Endometrial microvascular endothelial cells (primary cell): ENCODE measurements around the gene THAP12. TPM values are rescaled to one million over a fixed set of nuclear protein-coding genes. Genes with fewer than 3 reads are reported as not detected.

Experiments
- in situ Hi-C: cut with HindIII; loops from 2 replicates; pipeline ENCODE4 v1.10.0; 2017; ENCODE audit warnings: low sequenced_read_pairs, low pct_unique_long_range_greater_than_20kb; ENCODE audit errors: inconsistent ontology term
- total RNA-seq: library from RNA; depleted of rRNA; stranded (reverse); fragments of >200 nt; gene quantifications from one replicate; pipeline ENCODE4 v1.2.3, GENCODE V29; 2015; ENCODE audit errors: inconsistent ontology term

The THAP12 gene
- total RNA-seq, 1 donor from 2014 or later = 30.8 TPM

GRCh38 chr11:76382209-76382608 is 1.3 kb upstream of the THAP12 start:
- in situ Hi-C loops = loop anchor here (10.0 kb wide), 1 partner anchor 63 kb away; the partner anchor contains the start of gene EMSY

GRCh38 chr11:76380159-76380976 is 564 bp downstream of the THAP12 start:
- in situ Hi-C loops = loop anchor here (10.0 kb wide), 1 partner anchor 64 kb away; the partner anchor contains the start of gene EMSY

- in situ Hi-C loops = loop anchor here (10.0 kb wide), 1 partner anchor 65 kb away; the partner anchor contains the start of gene EMSY
These were observed 1.1 kb downstream of the THAP12 start for GRCh38 chr11:76379807-76380158.

- in situ Hi-C loops = no loop called here
These were observed 4.0 kb downstream of the THAP12 start for GRCh38 chr11:76376746-76377558.

DNA sequence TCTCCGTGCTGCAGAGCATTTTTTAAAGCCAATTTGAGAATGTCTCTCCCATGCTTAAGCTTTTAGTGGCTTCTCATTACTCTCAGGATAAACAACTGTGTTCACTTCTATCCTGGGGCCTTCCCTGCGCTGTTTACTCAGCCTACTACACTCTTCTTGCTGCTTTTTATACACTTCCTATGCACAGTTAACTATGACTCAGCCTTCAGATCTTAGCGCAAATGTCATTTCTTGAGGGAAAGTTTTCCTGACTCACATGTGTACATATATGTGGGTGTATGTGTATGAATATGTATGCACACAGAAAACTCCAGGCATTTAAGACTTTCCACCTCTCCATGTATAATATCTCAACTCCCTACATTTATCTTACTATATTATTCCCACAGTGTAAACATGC is 9.8 kb downstream of the THAP12 start:
- in situ Hi-C loops = no loop called here

DNA sequence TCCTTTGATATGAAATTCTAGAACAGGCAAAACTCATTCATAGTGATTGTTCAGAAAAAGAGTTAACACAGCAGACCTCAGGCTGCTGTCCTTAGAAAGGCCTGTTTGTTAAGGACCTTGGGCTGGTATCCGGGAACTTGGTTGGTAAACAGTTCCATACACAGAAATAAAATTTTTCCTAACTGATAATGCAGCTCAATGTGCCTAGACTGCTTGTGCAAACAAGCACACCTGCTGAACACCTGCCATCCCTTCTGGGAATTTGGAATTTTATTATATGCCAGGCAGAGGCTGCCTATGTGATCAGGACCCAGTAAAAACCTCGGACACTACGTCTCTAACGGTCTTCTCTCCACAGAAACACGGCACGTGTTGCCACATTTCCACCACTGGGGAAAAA is 11.5 kb downstream of the THAP12 start:
- in situ Hi-C loops = no loop called here

DNA sequence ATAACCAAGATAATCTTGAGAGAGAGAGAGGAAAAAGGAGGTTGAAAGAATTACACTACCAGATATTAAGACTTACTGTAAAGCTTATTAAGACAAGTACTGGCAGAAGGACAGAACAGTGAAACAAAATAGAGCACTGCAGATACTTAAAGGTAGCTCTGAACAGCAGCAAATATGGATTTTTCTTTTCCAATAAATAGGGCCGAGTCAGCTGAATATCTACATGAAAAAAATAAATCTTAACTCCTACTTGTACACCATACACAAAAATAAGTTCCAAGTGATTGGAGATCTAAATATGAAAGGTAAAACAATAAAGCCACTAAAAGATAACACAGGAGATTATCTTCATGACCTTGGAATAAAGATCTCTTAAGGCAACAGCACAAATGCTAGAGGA is 12.4 kb downstream of the THAP12 start:
- in situ Hi-C loops = no loop called here

DNA sequence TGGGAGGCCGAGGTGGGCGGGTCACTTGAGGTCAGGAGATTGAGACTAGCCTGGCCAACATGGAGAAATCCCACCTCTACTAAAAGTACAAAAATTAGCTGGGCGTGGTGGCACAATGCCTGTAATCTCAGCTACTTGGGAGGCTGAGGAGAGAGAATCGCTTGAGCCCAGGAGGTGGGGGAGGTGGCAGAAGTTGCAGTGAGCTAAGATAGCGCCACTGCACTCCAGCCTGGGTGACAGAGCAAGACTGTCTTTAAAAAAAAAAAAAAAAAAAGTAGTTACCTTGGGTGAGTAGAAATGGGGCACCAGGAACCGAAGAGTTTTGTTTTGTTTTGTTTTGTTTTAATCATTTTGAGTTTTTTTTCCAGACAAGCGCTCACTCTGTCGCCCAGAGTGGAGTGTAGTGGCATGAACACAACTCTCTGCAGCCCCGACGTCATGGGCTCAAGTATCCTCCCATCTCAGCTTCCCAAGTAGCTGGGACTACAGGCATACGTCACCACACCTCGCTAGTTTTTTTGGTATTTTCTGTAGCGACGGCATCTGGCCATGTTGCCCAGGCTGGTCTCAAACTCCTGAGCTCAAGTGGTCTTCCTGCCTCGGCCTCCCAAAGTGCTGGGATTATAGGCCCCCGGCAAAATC is 15.8 kb downstream of the THAP12 start:
- in situ Hi-C loops = no loop called here

DNA sequence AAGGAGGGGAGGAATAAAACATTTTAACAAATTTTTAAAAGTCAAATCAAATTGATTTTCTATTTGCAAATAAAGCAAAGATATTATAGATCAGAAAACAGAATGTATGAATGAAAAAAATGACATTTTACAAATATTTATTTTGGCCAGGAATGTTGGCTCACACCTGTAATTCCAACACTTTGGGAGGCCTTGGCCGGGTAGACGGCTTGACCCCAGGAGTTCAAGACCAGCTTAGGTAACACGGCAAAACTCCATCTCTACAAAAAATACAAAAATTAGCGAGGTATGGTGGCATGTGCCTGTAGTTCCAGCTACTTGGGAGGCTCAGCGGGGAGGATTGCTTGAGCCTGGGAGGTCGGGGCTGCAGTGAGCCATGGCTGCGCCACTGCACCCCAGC is 18.2 kb downstream of the THAP12 start:
- in situ Hi-C loops = no loop called here

- in situ Hi-C loops = no loop called here
These were observed 19.2 kb downstream of the THAP12 start for GRCh38 chr11:76361776-76362175.

DNA sequence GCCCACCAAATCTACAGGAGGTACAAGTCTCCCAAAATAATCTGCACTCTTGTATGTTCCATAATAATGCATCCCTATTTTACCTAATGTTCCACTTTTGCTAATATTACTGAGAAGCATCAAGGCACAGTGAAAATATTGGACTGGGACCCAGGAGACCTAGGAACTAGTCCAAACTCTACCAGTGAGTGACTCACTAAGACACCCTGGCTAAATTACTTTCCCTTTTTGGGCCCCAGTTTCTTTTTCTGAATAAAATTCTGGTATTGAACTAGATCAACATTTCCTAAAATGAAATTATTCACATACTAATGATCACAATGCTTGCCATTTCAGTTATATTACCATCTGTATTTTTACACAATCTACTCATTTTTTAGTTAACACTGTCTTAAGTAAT is 19.6 kb downstream of the THAP12 start:
- in situ Hi-C loops = no loop called here

GRCh38 chr11:76355172-76355571 is 25.8 kb downstream of the THAP12 start:
- in situ Hi-C loops = no loop called here

DNA sequence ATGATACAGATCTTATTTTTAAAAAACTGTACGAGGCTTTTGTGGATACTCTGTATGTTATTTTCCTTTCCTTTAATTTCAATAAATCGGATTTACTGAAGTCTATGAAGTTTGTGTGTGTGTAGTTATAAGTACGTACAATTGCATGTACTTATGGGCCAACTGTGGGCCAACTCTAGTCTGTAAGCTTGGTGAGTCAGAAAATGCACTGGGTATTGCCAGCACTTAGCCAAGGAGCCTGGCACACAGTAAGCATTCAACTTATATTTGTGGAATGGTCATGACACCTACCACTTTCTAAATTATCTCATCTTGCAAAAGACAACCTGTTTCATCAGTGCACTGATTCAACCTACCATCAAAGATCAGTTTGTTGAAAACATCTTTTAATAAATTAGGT is 32.6 kb downstream of the THAP12 start:
- in situ Hi-C loops = no loop called here

DNA sequence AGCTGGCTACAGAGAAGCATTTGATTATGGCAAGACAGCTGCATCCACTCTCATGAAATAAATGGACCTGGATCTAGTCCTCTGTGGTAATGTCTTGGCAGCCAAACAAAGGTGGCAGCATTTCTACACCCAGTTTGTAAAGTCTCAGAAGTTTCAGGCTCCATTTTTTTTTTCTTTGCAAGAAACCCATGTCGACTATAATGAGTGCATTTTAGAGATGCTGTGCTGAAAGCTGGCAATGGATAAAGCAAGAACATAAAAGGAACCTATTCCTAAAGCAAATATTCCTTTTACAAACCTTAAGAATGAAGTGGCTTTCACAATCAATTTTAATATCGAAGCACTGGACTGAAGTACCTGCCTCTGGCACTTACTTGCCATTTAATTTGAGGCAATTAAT is 33.5 kb downstream of the THAP12 start:
- in situ Hi-C loops = no loop called here

DNA sequence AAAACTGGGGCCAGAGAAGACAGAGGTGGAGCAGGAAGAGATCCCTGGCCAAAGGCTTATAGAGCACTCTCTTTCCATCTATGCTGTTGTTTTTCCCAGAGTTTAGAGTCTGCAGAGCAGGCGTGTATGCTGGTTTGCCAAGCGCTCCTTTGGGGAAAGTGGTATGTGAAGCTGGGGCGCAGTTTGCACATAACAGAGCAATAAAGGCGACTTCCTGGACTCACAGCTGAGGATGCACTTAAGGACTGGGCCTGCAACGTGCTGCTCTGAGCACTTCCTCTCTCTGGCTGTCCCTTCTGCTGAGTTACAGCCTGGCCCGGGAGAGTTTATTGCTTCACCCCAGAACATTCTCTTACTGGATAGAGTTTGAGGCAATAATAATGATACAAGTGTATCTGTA is 41.7 kb downstream of the THAP12 start:
- in situ Hi-C loops = no loop called here

GRCh38 chr11:76337923-76338322 is 43.0 kb downstream of the THAP12 start:
- in situ Hi-C loops = no loop called here

DNA sequence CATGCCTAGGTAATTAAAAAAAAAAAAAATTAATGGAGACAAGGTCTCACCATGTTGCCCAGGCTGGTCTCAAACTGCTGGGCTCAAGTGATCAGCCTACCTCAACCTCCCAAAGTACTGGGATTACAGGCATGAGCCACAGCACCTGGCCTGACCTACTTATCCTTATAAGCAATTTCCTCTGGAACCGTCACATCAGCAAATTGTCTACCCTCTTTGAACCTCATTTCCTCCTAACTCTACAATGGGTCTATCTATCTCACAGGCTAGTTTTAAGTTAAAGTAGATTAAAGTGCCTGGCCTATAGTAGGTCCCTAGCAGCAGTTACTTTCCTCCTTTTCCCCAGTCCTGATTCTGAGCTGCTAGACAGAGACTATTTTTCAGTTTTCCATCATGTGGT is 43.5 kb downstream of the THAP12 start:
- in situ Hi-C loops = no loop called here

DNA sequence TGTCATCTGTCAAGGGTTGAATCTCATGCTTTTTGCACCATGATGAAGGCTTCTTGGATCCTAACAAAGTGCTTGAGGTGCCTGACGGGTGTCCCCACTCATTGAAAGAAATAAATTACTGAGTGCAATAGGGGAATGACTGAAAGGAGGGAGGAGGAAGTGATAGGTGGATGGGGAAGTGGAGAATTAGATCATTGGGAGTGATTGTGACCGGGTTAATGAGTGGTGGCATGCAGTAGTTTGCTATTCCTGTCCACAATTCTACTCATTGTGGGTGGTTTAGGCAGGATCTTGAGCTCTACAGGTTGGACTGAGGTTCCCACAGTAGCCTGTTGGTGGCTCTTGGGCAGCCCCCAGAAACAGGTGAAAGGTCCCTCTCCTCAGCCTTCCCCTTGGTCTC is 44.3 kb downstream of the THAP12 start:
- in situ Hi-C loops = no loop called here

GRCh38 chr11:76335842-76336241 is 45.1 kb downstream of the THAP12 start:
- in situ Hi-C loops = no loop called here
